ENCODE measurements around the gene MBD3L2B.

- TF ChIP-seq SPI1 (IDR thresholded peaks at IDR 0.05; ENCODE audit: borderline replicate concordance, low read depth) (no peak), CTCF (IDR thresholded peaks at IDR 0.05; ENCODE audit: insufficient read depth, low read length) (no peak), REST (IDR thresholded peaks at IDR 0.05; ENCODE audit: insufficient replicate concordance, low read depth) (no peak), POLR2AphosphoS5 (IDR thresholded peaks at IDR 0.05; ENCODE audit: low read depth) (no peak), GABPA (IDR thresholded peaks at IDR 0.05; ENCODE audit: low read depth) (no peak)
These were observed 7.6 kb downstream of the MBD3L2B start for GRCh38 chr19:7013678-7014077.

All from HL-60 (cell line).